Activated CD4-positive, alpha-beta T cell treated with anti-CD3 and anti-CD28 coated beads, Interleukin-2, Interleukin-4, amounts not matched to agents 100 ng/mL and 50 ng/mL, durations not matched to agents 16 hours and 8 hours (primary cell): ENCODE results near the gene RFX8.
A peak's percentile ranks its signal among the peaks of the same experiment; 100 is the strongest.
"Not testable (repeated sequence)": the region's sequence is repeated elsewhere in the genome, so short reads cannot be mapped to it uniquely, and the experiment has no call there.

Experiments
- DNase-seq: peaks from one replicate; pipeline ENCODE4 v3.0.0-alpha.2; 2020; ENCODE audit warnings: low spot score

The RFX8 gene

DNA sequence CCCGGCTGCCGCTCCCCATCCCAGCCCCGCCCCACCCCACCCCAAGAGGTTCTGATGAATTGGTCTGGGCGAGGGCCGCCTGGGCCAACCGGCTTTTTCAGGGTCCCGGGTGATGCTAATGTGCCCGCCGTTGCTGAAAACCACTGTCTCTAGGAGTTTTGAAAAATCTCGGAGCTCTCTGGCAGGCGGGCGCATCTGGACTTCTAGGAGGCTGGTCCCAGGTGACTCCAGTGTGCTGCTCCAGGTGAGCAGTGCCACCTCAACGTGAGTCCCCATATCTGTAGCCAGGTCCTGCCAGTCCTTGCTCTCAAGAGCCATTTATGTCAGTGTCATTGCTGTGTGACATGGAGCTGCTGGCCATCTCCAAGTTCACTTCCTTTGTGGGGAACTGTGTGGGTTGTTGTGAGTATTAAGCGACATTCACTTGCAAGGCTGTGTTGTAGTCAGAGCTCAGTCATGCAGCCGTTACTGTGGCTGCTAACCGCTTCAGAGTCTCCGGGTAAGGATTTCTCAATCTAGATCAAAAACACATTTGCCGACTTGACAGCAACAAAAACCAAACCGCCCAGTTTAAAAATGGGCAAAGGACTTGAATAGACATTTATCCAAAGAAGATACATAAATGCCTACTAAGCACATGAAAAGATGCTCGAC, at the start of gene RFX8:
RFX8 (minus strand) TSS at position 382 of the 654 bp plus-strand sequence. CDS start 8,264 bp downstream, outside the sequence.
- peak; percentile 85 for DNase-seq

GRCh38 chr2:101521487-101521886, 46.6 kb upstream of the RFX8 start:
- DNase-seq, result no peak

- DNase-seq, result no peak
Observed at GRCh38 chr2:101520246-101520645, 45.3 kb upstream of the RFX8 start.

DNA sequence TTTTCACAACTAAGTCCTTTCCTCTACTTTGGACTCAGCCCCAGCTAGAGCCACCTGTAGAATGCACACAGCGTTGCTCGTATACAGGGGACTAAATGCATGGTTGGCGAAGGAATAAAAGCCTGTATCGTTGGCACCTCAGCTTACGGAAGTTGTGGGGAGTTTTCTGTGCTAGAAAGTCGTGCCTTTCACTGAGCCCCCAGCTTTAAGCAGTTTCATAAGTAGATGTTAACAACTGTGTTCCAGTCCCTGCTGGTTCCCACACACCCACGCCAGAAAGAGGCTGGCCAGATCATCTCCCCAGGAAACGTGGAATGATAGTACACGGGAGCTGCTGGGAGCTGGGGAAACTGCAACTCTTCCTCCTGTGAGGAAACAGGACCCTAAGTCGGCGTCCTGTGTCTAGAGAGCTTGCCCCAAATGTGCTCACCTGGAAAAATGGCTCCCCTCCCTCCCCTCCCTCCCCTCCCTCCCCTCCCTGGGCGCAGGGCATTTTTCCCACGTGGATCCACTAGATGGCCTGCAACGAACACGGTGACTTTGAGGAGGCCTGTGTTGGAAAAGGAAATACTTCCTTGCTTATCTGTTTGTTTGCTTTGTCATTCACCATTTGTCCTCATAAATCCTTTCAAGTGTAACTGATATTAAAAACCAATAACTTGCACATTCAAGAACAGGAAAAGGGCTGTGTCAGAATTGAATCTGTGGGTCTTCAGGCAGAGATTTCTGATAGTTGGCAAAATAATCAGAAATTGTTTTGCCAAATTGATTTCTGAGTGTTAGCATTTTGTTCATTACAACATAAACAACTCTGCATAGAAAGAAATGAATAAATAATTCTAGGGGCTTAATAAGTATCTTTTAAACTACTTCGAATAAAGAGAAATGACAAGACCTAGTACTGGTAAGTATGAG, 43.9 kb upstream of the RFX8 start:
- no peak for DNase-seq

- no peak for DNase-seq
Observed at GRCh38 chr2:101517758-101518271, 42.9 kb upstream of the RFX8 start.

DNA sequence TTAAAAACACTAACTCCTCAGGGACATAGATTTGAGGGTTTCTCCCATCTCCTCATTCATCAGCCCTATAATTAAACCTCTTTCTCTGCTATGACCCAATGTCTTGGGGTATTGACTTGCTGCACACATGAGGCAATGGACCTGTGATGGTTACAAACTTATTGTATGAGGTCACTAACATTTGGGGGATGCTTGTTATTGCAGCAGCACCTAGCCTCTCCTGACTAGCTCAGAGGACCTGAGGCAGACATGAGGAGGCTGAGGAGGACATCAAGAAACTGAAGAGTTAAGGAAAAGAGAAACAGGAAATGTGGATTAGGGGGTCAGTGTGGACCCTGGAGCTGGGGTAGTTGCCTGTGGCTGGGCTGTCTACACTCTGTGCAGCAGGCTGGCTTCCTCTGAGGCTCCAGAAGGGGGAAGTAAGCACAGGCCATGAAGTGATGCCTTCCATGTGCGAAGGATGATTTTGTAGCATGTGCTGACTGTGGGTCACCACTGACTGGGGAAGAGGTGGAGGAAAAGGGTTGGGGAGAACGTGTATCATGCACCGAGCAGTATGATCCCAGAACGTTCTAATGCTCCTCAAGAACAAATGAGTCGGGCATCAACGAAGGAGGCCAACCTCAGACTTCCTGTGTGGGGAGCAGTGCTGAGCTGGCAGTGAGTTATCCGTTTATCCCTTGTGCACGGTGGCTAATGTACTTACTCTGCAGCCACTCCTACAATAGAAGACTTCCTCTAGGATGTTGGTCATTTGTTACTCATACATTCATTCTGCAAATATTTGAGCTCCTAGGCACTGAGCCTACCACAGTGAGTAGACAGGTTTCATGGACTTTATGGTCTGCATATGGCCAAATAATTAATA, 42.1 kb upstream of the RFX8 start:
- peak; percentile 48 for DNase-seq

GRCh38 chr2:101516349-101516748, 41.4 kb upstream of the RFX8 start:
- DNase-seq, result no peak

- DNase-seq, result no peak
Observed at GRCh38 chr2:101515477-101515876, 40.6 kb upstream of the RFX8 start.

GRCh38 chr2:101512993-101513392, 38.1 kb upstream of the RFX8 start:
- DNase-seq, result no peak

DNA sequence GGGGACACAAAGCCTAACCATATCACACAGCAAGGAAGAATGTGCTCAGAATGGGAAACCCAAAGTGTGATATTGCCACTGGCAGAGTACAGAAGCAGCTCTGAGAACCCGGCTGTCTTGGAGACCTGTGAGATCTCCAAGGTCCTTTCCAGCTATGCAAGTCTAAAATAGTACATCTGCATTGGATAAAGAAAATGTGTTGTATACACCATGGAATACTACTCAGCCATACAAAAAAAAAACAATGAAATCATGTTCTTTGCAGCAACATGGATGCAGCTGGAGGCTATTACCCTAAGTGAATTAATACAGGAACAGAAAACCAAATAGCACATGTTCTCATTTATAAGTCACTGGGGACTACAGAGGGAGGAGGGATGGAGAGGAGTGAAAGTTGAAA, 36.5 kb upstream of the RFX8 start:
- DNase-seq, result no peak

GRCh38 chr2:101509499-101510284, 34.8 kb upstream of the RFX8 start:
- no peak for DNase-seq

DNA sequence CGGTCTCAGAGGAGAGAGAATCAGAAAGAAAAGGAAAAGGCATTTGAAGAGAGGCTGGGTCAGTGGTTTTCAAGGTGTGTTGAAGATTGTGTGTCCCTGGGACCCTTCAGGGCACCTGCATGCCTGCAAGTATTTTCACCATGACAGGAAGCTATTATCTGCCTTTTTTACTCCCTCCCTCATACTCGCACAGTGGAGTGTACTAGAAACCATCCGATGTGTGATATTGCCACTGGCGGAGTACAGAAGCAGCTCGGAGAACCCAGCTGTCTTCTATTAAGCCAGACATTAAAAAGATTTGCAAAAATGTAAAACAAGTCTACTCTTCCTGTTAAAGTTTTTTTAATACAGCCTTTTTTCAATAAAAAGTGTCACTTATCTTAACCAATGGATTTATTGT, 33.7 kb upstream of the RFX8 start:
- DNase-seq, result no peak

- not testable (repeated sequence) for DNase-seq
Observed at GRCh38 chr2:101505276-101505675, 30.4 kb upstream of the RFX8 start.

GRCh38 chr2:101504744-101505143, 29.8 kb upstream of the RFX8 start:
- DNase-seq, result not testable (repeated sequence)

DNA sequence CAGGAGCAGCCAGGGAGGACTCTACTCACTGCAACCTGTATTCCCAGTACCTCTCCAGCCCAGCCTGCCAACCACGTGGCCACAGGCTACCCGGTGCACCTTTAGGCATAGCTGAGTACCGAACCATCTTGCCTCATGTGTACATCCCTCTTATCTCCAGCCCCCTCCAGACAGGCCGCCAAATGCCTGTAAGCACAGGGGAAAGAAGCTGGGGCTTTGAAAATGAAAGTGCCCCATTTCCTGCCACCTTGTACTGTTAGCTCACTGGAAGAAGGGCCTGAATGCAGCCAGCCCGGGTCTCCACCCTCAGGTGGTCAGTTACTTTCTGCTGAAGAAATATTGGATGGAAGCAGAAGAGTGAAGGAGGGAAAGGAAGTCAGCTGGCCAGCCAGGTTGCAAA, 27.2 kb upstream of the RFX8 start:
- no peak for DNase-seq

DNA sequence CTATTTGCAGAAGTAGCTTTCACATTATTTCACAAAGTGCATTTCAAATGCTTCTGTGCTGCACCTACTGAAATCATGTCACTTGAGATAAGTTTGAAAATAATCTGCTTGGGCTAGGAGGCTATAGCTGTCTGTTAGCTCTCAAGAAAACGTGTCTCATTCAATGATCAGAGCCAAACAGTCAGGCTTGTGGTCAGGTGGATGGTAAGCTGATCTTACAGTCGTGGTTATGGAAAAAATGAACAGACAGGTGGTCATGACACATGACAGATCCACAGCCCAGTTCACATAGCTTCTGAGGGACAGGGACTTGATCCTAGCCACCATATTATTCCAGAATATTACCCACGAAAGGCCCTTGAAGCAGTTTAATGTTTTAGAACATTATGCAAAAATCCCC, 26.5 kb upstream of the RFX8 start:
- no peak for DNase-seq

DNA sequence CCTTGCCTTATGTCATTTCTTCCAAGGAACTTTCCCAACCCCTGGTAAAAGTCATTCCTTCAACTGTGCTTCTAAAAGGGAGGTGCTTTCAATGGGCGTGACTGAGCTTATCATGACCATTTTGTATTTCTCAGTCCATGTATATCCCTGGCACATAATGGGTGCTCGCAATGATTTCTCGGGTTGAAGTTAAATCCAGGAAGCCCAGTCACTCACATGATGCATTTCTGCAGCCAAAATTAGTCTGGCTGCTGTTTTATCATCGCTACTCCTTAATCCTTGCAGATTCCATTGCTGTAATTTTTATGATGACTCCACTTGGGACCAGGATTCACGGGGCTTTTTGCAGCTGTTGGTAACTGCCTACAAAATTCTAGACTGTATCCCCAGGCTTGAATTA, 25.9 kb upstream of the RFX8 start:
- DNase-seq, result no peak

GRCh38 chr2:101500180-101500579, 25.3 kb upstream of the RFX8 start:
- no peak for DNase-seq

- no peak for DNase-seq
Observed at GRCh38 chr2:101496279-101496678, 21.4 kb upstream of the RFX8 start.

DNA sequence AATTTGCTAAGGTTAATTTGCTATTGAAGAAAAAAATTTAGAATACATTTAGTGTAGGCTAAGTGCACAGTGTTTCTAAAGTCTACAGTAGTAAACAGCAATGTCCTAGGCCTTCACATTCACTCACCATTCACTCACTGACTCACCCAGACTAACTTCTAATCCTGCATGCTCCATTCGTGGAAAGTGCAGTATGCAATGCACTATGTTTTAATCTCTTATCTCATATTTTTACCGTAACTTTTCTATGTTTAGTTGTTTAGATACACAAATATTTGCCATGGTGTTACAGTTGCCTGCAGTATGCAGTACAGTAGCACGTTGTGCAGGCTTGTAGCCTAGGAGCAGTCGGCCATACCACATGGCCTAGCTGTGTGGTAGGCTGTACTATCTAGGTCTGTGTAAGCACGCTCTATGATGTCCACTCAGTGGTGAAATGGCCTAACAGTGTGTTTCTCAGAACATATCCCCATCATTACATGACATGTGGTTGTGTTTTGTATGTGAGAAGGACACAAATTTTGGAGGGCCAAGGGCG, 18.1 kb upstream of the RFX8 start:
- no peak for DNase-seq

GRCh38 chr2:101486994-101487393, 12.1 kb upstream of the RFX8 start:
- DNase-seq, result no peak
